ENCODE data around the gene ANKH.

ANKH gene

GRCh38 chr5:14667770-14668169 is 203.8 kb downstream of the ANKH start:
- no peak for DNase-seq (ENCODE audit: low read depth in 4 of 4, low spot score in 1 of 4)

GRCh38 chr5:14667290-14667689 is 204.3 kb downstream of the ANKH start:
- no peak for DNase-seq (ENCODE audit: low read depth in 4 of 4, low spot score in 1 of 4)

DNA sequence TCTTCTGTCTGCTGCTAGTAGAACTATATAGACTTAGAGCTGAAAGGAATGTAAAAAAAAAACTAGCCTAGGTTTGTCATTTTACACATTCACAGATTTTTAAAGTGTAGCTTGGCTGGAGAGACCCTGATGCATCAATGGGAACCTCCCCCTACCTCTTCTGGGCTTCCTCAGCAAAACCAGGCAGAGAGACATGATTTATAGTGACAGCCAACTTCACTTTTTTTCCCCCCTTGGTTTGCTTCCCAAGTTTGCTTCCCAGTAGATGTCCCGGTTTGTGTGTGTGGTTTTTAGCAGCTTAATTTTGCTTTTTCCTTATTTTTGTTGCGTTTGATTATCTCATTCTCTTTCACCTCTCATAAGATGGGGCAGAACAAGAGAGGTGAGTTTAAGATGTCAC is 205.2 kb downstream of the ANKH start:
- no peak for DNase-seq (ENCODE audit: low read depth in 4 of 4, low spot score in 1 of 4)

DNA sequence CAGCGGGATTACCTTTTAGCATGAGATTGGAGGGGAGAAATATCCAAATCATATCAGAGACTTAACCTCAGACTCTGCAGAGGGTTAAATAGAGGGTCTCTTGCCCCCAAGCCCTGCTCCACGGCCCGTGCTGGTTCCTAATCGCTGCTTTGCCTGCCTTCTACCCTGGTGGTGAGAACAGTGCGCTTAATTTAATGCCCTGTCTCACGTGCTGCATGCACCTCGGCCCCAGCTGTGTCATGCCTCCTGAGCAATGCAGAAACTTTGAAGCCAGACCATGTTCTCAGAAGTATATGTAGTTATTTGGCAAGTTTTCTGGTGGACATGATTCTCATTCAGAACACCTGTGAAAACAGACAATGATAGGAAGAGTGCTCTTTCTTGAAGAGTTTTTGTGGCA is 205.6 kb downstream of the ANKH start:
- DNase-seq (ENCODE audit: low read depth in 4 of 4, low spot score in 1 of 4) = peak in 2 of 4 experiments; percentile 28 to 45

DNA sequence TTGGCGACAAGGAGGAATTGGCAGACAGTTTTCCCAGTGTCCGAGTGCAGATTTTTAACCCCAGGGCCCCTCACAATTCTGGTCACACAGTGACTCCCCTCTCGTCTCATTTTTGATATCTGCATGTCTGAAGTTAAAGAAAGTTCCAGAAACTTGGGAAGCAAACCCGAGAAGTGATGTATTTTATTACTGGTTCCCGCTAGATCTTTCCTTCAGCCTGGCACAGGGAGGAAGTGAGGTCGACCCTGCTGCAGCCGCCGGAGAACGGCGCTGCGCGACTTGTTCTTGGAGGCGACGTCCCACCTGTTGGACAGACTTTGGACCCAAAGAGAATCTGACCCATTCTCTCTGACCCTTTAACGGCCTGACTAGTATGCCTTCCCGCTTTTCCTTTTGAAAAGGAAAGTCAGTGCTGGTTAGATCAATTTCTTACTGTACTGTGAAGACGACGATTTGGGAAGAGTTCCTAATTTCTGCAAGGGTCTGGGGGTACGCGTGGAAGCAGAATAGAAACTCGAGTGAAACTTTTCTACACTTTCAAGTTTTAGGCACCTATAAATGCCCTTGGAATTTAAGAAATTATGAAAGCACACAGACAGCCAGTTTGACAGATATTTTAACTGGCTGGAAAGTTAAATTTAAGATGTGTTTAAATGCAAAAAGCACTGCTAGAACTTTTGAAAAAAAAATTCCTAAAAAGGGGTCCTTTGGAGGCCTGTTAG is 206.3 kb downstream of the ANKH start:
- no peak for DNase-seq (ENCODE audit: low read depth in 4 of 4, low spot score in 1 of 4)

GRCh38 chr5:14664270-14665100 is 207.1 kb downstream of the ANKH start, which contains the start of gene OTULIN:
TSS of gene OTULIN (plus strand) at chr5:14664718. CDS start at chr5:14664826, 108 bp downstream.
- DNase-seq (ENCODE audit: low read depth in 4 of 4, low spot score in 1 of 4) = peak; percentile 54 to 84 (median 75)

DNA sequence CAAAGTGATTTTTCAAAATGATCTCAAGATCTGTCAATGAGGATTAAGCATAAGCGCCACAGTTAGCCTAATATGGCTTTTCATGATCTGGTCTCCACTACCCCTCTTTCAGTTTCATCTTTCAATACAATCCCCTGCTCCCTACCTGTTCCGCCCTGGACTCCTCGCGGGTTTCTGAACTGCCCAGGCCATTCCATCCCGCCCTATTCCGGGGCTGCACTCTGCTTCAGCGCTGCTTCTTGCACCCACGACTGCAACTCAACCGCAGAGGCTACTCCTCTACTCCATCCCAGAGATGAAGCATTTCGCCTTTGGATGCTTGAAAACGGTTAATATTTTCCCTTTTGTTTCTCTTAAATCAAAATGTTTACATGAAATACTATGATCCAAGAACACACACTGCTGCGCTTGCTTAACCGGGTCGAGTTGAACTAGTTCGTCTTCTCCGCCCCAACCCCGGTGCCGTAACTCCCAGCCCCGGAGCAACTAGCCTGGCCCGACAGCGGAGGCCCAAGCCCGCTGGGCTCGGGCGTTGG is 207.8 kb downstream of the ANKH start:
- DNase-seq (ENCODE audit: low read depth in 4 of 4, low spot score in 1 of 4) = no peak

DNA sequence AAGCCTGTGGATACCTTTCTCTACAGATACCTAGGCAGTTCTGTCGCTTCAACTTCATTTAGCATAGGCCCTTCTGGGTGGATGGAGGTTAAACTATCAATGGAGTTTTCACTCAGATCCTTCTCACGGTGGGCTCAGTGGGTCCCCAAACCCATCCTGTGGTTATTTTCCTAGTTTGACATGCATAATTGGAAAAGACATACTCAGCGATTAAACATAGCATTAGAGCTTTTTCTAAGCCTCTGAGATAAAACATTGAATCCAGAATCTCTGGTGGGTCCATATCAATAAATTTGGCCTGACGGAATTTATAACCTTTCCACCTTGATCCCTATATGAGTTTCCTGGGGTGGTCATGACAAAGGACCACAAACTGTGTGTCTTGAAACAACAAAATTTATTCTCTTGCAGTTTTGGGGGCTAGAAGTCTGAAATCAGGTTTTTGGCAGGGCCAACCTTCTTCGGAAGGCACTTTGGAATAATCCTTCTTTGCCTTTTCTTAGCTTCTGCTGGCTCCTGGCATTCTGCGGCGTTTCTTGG is 208.8 kb downstream of the ANKH start:
- no peak for DNase-seq (ENCODE audit: low read depth in 4 of 4, low spot score in 1 of 4)

- no peak for DNase-seq (ENCODE audit: low read depth in 4 of 4, low spot score in 1 of 4)
Observed at GRCh38 chr5:14660833-14661232, 210.7 kb downstream of the ANKH start.

DNA sequence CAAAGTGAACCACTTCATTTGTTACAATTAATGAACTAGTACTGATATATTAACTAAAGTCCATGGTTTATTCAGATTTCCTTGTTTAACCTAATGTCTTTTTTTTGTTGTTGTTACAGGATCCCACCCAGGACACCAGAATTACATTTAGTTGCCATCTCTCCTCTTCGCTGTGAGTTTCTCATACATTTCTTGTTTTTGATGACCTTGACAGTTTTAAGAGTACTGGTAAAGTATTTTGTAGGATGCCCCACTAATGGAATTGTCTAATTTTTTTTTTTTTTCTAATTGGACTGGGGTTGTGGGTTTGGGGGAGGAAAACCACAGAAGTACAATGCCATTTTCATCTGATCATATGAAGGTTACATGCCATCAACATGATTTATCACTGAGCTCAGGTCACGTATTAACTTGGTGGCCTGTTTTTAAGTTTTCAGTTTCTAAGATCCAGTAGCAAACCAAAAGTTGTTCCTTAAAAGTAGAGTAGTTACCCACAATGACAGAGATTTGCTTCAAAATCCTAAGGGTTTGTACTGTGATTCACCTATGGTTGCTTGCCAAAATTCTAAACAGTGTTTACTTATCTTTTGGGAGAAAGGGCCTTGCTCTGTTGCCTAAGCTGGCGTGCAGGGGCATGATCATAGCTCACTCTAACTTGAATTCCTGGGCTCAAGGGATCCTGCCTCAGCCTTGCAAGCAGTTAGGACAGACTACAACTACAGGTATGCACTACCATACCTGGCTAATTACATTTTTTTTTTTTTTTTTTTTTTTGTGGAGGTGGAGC is 211.6 kb downstream of the ANKH start:
- DNase-seq (ENCODE audit: low read depth in 4 of 4, low spot score in 1 of 4) = no peak

DNA sequence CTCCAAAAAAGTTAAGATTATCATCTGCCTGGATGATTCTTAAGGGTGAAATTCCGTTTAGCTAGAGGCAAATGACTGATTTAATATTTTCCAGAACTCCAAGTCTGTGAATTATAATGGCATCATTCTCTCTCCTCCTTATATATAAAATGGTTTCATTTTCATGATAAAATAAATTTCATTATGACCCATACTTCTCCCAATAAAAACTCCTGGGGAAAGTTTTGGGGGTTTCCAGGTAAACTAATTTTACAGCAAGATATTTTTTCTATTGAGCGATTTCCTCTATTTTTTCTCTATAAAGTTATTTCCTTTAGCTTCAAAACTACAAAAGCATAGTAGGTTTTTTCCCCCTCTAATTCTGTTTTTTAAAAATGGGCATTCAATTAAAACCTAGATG is 214.7 kb downstream of the ANKH start:
- DNase-seq (ENCODE audit: low read depth in 4 of 4, low spot score in 1 of 4) = no peak

- no peak for DNase-seq (ENCODE audit: low read depth in 4 of 4, low spot score in 1 of 4)
Observed at GRCh38 chr5:14655146-14655741, 216.3 kb downstream of the ANKH start.

Measured in stimulated activated CD4-positive, alpha-beta T cell treated with anti-CD3 and anti-CD28 coated beads, Interleukin-1b, Interleukin-23, amount 100 ng/mL, for 24 hours (primary cell).